PC-9 (cell line): ENCODE data around the gene UBE2R2. TPM values are rescaled to one million over a fixed set of nuclear protein-coding genes. Genes with fewer than 3 reads are reported as not detected.
"Not testable (repeated sequence)": the region's sequence is repeated elsewhere in the genome, so short reads cannot be mapped to it uniquely, and the experiment has no call there.

Experiments used
- BruUV-seq: library from RNA; stranded (reverse); fragments of 400-500 nt; replicated peaks from 2 replicates; lab custom pipeline; 2021; lab: Mats Ljungman, UMichigan
- CTCF ChIA-PET: fragments of 300-600 bp; sonication (Branson Sonifier 250); formaldehyde crosslinking; loops from one replicate; lab custom pipeline; 2022; ENCODE audit warnings: antibody characterized with exemption; lab: Charles Lee
- POLR2A ChIA-PET: fragments of 300-600 bp; sonication (Branson Sonifier 250); formaldehyde crosslinking; loops from one replicate; lab custom pipeline; 2022; ENCODE audit warnings: antibody characterized with exemption; ENCODE audit not compliant: unreplicated experiment; lab: Charles Lee
- DNase-seq, 2 experiments: peaks; one replicate each; pipeline versions ENCODE4 v3.0.0 to v3.0.0-alpha.2; 2015 to 2022; ENCODE audit warnings: mixed read lengths in 1 of 2
- H2AFZ ChIP-seq: fragments of 200-600 bp; sonication (generic); 2 replicates; pipeline ENCODE4 v1.8.1; 2017; ENCODE audit warnings: antibody characterized with exemption
- H3F3A ChIP-seq: fragments of 200-600 bp; sonication (generic); 2 replicates; pipeline ENCODE4 v1.8.1; 2017; ENCODE audit warnings: antibody characterized with exemption, mild to moderate bottlenecking, low read depth; ENCODE audit not compliant: insufficient read depth
- H3K27ac ChIP-seq: fragments of 200-600 bp; sonication (generic); 2 replicates; pipeline ENCODE4 v1.6.1; 2016; ENCODE audit warnings: mixed run types
- H3K27me3 ChIP-seq: fragments of 200-600 bp; sonication (generic); 2 replicates; pipeline ENCODE4 v1.6.1; 2016; ENCODE audit warnings: low read depth, mixed run types; ENCODE audit not compliant: insufficient read depth
- H3K36me3 ChIP-seq: fragments of 200-600 bp; sonication (generic); 2 replicates; pipeline ENCODE4 v1.6.1; 2016; ENCODE audit warnings: low read depth, mixed run types
- H3K4me1 ChIP-seq: fragments of 200-600 bp; sonication (generic); replicated peaks from 2 replicates; pipeline ENCODE4 v1.6.1; 2016; ENCODE audit warnings: mixed run types; ENCODE audit not compliant: insufficient read depth
- H3K4me2 ChIP-seq: fragments of 200-600 bp; sonication (generic); 2 replicates; pipeline ENCODE4 v1.6.1; 2017; ENCODE audit warnings: mixed run types
- H3K4me3 ChIP-seq: fragments of 200-600 bp; sonication (generic); 2 replicates; pipeline ENCODE4 v1.6.1; 2016; ENCODE audit warnings: mixed run types
- H3K79me2 ChIP-seq: fragments of 200-600 bp; sonication (generic); 2 replicates; pipeline ENCODE4 v1.6.1; 2017; ENCODE audit warnings: low read depth, mixed run types
- H3K9me2 ChIP-seq: fragments of 200-600 bp; sonication (generic); 2 replicates; pipeline ENCODE4 v1.8.1; 2017; ENCODE audit warnings: mild to moderate bottlenecking; ENCODE audit not compliant: insufficient read depth
- H3K9me3 ChIP-seq: fragments of 200-600 bp; sonication (generic); 2 replicates; pipeline ENCODE4 v1.8.1; 2016; ENCODE audit warnings: low read depth; ENCODE audit not compliant: insufficient read depth
- H4K20me1 ChIP-seq: fragments of 200-600 bp; sonication (generic); 2 replicates; pipeline ENCODE4 v1.8.1; 2017; ENCODE audit not compliant: insufficient read depth
- EZH2 ChIP-seq: fragments of 200-600 bp; sonication (generic); IDR thresholded peaks from 2 replicates; pipeline ENCODE4 v1.8.0; 2017; ENCODE audit warnings: antibody characterized with exemption, low read depth
- intact Hi-C: fragments of 100-400 bp; cut with micrococcal nuclease; formaldehyde crosslinking; loops from one replicate; pipeline ENCODE4 v1.10.0; 2022; ENCODE audit not compliant: unreplicated experiment
- total RNA-seq: library from RNA; stranded (reverse); gene quantifications from 2 replicates; pipeline ENCODE4 v1.2.3, GENCODE V29; 2021
- TF ChIP-seq, protein P1 (sequence below): fragments of 200-600 bp; sonication (generic); conservative IDR thresholded peaks from 2 replicates; pipeline ENCODE4 v1.6.1; 2017; ENCODE audit warnings: mixed run types, antibody characterized with exemption, mild to moderate bottlenecking, moderate library complexity

UBE2R2 gene
- total RNA-seq, 1 experiment from 2014 or later = 38.9 TPM

DNA sequence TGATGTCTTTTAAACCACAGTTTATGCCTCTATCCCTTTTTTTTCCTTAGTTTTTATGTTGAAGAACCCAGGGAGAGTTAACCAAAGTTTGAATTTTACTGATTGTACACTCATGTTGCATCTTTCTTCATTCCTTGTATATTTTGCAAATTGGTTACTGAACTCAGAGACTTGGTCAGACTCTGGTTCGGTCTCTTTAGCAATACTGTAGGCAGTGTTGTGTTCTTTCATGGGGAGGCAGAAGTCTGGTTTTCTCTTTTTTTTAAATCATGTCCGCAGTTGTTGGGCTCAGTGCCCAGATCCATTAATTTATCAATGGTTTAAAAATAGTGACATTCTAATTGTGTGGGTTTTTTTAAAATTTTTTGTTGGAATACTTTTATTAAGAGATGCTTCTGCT lies 23.4 kb downstream of the UBE2R2 start:
- no peaks in the 10 kb centered on the region for H3K4me1 ChIP-seq
- no peaks in the 10 kb centered on the region for H3K27me3 ChIP-seq
- no TSS peak for BruUV-seq
- H3K79me2 ChIP-seq = peaks cover 95% of the 10 kb centered on the region
- H3F3A ChIP-seq = peaks cover 3% of the 10 kb centered on the region; the same call in 1 of the 2 replicates
- H3K36me3 ChIP-seq = no peaks in the 10 kb centered on the region
- no peak for TF ChIP-seq EZH2
- TF ChIP-seq, protein P1, sequence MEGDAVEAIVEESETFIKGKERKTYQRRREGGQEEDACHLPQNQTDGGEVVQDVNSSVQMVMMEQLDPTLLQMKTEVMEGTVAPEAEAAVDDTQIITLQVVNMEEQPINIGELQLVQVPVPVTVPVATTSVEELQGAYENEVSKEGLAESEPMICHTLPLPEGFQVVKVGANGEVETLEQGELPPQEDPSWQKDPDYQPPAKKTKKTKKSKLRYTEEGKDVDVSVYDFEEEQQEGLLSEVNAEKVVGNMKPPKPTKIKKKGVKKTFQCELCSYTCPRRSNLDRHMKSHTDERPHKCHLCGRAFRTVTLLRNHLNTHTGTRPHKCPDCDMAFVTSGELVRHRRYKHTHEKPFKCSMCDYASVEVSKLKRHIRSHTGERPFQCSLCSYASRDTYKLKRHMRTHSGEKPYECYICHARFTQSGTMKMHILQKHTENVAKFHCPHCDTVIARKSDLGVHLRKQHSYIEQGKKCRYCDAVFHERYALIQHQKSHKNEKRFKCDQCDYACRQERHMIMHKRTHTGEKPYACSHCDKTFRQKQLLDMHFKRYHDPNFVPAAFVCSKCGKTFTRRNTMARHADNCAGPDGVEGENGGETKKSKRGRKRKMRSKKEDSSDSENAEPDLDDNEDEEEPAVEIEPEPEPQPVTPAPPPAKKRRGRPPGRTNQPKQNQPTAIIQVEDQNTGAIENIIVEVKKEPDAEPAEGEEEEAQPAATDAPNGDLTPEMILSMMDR = no peak
- intact Hi-C loops = no loop called here
- no peaks in the 10 kb centered on the region for H3K9me2 ChIP-seq
- no peak overlapping the region for H3K4me2 ChIP-seq
- peaks cover 59% of the 10 kb centered on the region for H4K20me1 ChIP-seq
- H2AFZ ChIP-seq = no peak overlapping the region
- H3K27ac ChIP-seq = no peak overlapping the region
- CTCF ChIA-PET = interaction anchor here (0.6 kb wide), 1 partner anchor 795 kb away, joined by 3 read pairs; no protein-coding TSS in a partner anchor
- POLR2A ChIA-PET = no interaction called here
- DNase-seq = no peak
- H3K9me3 ChIP-seq = no peaks in the 10 kb centered on the region
- H3K4me3 ChIP-seq = no peak overlapping the region

DNA sequence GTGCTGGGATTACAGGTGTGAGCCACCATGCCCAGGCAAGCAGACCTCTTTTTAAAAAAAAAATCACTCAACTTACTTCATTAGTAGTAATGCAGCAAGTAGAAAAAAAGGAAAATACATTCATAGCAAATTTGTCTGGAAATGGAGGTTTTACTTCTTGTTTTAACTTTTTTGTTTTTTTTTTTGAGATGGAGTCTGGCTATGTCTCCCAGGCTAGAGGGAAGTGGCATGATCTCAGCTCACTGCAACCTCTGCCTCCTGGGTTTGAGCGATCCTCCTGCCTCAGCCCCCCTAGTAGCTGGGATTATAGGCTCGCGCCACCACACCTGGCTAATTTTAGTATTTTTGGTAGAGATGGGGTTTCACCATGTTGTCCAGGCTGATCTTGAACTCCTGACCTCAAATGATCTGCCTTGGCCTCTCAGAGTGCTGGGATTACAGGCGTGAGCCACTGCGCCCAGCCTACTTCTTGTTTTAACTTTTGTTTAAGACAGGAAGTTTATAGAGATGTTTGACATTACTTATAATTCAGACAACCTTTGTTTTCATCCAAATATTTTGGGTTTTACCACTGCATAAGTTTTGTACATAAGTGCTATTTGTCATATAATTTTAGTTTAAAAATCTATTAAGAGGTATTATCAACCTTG lies 26.5 kb downstream of the UBE2R2 start:
- peaks cover 54% of the 10 kb centered on the region for H4K20me1 ChIP-seq

DNA sequence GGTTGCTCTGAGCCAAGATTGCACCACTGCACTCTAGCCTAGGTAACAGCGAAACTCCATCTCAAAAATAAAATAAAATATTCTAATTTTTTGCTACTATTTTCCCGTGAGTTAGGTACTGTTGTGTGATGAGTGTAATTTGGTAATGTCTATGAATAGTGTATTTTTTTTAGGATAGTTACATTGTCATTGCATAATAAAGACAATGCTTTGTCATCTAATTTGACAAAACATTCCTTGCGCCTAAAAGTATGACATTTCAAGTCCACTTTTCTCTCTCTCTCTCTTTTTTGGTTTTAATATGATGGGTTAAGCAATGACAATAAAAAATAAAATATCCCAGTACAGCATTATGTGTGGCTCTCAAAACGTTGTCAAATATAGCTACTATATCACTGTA lies 29.3 kb downstream of the UBE2R2 start:
- Histone ChIP-seq H2AFZ (no peak overlapping the region), H4K20me1 (peaks cover 32% of the 10 kb centered on the region), H3K9me2 (no peaks in the 10 kb centered on the region), H3K4me3 (no peak overlapping the region), H3K79me2 (peaks cover 91% of the 10 kb centered on the region), H3K27ac (no peak overlapping the region), H3K4me2 (no peak overlapping the region), H3K36me3 (no peaks in the 10 kb centered on the region), H3K27me3 (no peaks in the 10 kb centered on the region), H3F3A (peaks cover 11% of the 10 kb centered on the region; the same call in 1 of the 2 replicates), H3K4me1 (peaks cover 18% of the 10 kb centered on the region), H3K9me3 (no peaks in the 10 kb centered on the region)
- no peak for DNase-seq
- CTCF ChIA-PET = no interaction called here
- TF ChIP-seq EZH2 = no peak
- TF ChIP-seq, protein P1 = no peak
- no TSS peak for BruUV-seq
- POLR2A ChIA-PET = no interaction called here
- intact Hi-C loops = no loop called here

More for the DNA sequence above, 26.5 kb downstream of the UBE2R2 start:
- no peak for DNase-seq
- Histone ChIP-seq H3F3A (no peaks in the 10 kb centered on the region), H3K4me1 (no peaks in the 10 kb centered on the region), H3K4me3 (no peak overlapping the region), H3K79me2 (peaks cover 96% of the 10 kb centered on the region), H3K27me3 (no peaks in the 10 kb centered on the region), H3K9me3 (no peaks in the 10 kb centered on the region), H2AFZ (no peak overlapping the region), H3K27ac (no peak overlapping the region), H3K4me2 (no peak overlapping the region), H3K9me2 (no peaks in the 10 kb centered on the region), H3K36me3 (no peaks in the 10 kb centered on the region)
- intact Hi-C loops = no loop called here
- no peak for TF ChIP-seq EZH2
- TF ChIP-seq, protein P1 = no peak
- BruUV-seq = no TSS peak
- ChIA-PET POLR2A (no interaction called here), CTCF (no interaction called here)

DNA sequence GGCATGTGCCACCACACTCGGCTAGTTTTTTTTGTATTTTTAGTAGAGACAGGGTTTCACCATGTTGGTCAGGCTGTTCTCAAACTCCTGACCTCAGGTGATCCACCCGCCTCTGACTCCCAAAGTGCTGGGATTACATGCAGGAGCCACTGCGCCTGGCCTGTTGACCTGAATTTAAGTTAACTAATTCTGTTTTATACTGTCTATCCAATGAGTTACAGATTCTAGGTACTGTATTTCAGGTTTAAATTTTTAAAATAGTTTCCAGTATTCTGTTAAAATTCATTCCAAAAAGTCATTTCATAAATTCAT lies 30.9 kb downstream of the UBE2R2 start:
- peaks cover 19% of the 10 kb centered on the region for H3K4me1 ChIP-seq
- H3K36me3 ChIP-seq, H3K27me3 ChIP-seq, H3K9me3 ChIP-seq, H3K4me3 ChIP-seq, H3K27ac ChIP-seq, POLR2A ChIA-PET, H3K9me2 ChIP-seq, H3K4me2 ChIP-seq, BruUV-seq, CTCF ChIA-PET, H2AFZ ChIP-seq, intact Hi-C loops, DNase-seq: not testable (repeated sequence)
- peaks cover 89% of the 10 kb centered on the region for H3K79me2 ChIP-seq
- peaks cover 11% of the 10 kb centered on the region; the same call in 1 of the 2 replicates for H3F3A ChIP-seq
- peaks cover 31% of the 10 kb centered on the region for H4K20me1 ChIP-seq
